ENCODE measurements around the gene RABAC1. TPM values are rescaled to one million over a fixed set of nuclear protein-coding genes. Genes with fewer than 3 reads are reported as not detected.

RABAC1 gene
- total and polyA plus RNA-seq, 2 of the 13 experiments (the other 11 are each of a cell fraction or from before 2014, with no cell fraction given): 37.4 to 74.0 TPM

DNA sequence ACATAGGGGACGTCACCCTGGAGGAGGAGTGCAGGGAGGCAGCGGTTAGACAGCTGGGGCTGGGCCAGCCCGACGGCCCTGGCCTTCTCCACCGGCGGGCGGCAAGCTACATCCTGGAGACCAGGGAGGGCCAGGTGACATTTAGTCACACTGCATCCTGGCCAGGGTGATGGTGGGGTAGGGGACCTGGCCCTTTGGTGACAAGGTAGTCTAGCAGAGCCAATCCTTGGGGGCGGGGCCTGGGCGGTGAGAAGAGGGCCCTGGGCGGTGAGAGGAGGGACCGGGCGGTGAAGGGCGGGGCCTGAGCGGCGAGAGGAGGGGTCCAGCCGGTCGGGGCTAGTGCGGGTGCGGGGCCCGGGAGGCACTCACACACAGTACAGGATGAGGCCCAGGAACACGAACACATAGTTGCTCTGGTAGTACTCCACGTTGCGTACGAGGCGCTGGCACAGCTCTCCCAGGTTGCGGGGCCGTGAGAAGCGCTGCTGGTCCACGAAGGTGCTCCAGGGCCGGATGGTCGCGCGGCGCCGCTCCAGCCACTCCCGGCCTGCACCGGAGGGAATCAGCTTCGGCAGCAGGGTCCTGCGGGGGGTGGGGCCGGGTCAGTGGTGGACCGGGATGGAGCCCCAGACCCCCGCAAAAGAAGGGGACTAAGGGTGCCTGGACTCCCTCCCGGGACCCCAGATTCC is 610 bp downstream of the RABAC1 start (continued):
- TF ChIP-seq, protein P1, sequence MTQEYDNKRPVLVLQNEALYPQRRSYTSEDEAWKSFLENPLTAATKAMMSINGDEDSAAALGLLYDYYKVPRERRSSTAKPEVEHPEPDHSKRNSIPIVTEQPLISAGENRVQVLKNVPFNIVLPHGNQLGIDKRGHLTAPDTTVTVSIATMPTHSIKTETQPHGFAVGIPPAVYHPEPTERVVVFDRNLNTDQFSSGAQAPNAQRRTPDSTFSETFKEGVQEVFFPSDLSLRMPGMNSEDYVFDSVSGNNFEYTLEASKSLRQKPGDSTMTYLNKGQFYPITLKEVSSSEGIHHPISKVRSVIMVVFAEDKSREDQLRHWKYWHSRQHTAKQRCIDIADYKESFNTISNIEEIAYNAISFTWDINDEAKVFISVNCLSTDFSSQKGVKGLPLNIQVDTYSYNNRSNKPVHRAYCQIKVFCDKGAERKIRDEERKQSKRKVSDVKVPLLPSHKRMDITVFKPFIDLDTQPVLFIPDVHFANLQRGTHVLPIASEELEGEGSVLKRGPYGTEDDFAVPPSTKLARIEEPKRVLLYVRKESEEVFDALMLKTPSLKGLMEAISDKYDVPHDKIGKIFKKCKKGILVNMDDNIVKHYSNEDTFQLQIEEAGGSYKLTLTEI (CRISPR knock-in tag; conservative IDR thresholded peaks at IDR 0.05): no peak
- no peak for TF ChIP-seq PRMT3 (CRISPR knock-in tag; IDR thresholded peaks at IDR 0.05; ENCODE audit: borderline replicate concordance, low read depth)
- 0 out of 2 replicates have a peak, but pooled peaks have one; percentile 10 for TF ChIP-seq ZNF276 (CRISPR knock-in tag; IDR thresholded peaks at IDR 0.05; ENCODE audit: low read depth)
- TF ChIP-seq MBD4 (IDR thresholded peaks at IDR 0.05; ENCODE audit: borderline replicate concordance, low read length): no peak
- TF ChIP-seq, protein P2, sequence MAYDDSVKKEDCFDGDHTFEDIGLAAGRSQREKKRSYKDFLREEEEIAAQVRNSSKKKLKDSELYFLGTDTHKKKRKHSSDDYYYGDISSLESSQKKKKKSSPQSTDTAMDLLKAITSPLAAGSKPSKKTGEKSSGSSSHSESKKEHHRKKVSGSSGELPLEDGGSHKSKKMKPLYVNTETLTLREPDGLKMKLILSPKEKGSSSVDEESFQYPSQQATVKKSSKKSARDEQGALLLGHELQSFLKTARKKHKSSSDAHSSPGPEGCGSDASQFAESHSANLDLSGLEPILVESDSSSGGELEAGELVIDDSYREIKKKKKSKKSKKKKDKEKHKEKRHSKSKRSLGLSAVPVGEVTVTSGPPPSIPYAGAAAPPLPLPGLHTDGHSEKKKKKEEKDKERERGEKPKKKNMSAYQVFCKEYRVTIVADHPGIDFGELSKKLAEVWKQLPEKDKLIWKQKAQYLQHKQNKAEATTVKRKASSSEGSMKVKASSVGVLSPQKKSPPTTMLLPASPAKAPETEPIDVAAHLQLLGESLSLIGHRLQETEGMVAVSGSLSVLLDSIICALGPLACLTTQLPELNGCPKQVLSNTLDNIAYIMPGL (CRISPR knock-in tag; IDR thresholded peaks at IDR 0.05; ENCODE audit: borderline replicate concordance in 1 of 2, low read depth in 1 of 2): no peak; a peak in 2 of 4 replicates
- peak; percentile 68; the same call in 1 of the 2 replicates for TF ChIP-seq ZNF234 (CRISPR knock-in tag; conservative IDR thresholded peaks at IDR 0.05)
- TF ChIP-seq GTF2F1 (IDR thresholded peaks at IDR 0.05; ENCODE audit: low read length): no peak
- no peak; the same call in none of the 2 replicates for TF ChIP-seq ZZZ3 (CRISPR knock-in tag; IDR thresholded peaks at IDR 0.05; ENCODE audit: borderline replicate concordance)
- TF ChIP-seq POGK (CRISPR knock-in tag; conservative IDR thresholded peaks at IDR 0.05): no peak
- TF ChIP-seq SNAPC2 (CRISPR knock-in tag; IDR thresholded peaks at IDR 0.05): no peak
- TF ChIP-seq KDM4B (CRISPR knock-in tag; IDR thresholded peaks at IDR 0.05): 0 out of 2 replicates have a peak, but pooled peaks have one; percentile 39
- 0 out of 2 replicates have a peak, but pooled peaks have one; percentile 17 for TF ChIP-seq RFXAP (CRISPR knock-in tag; IDR thresholded peaks at IDR 0.05; ENCODE audit: borderline replicate concordance)
- TF ChIP-seq ZNF138 (CRISPR knock-in tag; IDR thresholded peaks at IDR 0.05; ENCODE audit: low read depth): no peak
- 0 out of 2 replicates have a peak, but pooled peaks have one; percentile 49 for TF ChIP-seq ZNF468 (CRISPR knock-in tag; IDR thresholded peaks at IDR 0.05)
- no peak for TF ChIP-seq NCOA5 (CRISPR knock-in tag; IDR thresholded peaks at IDR 0.05)
- peak; percentile 59 for TF ChIP-seq ZNF687 (CRISPR knock-in tag; IDR thresholded peaks at IDR 0.05)
- no peak for TF ChIP-seq TEAD2 (CRISPR knock-in tag; IDR thresholded peaks at IDR 0.05)

All from HepG2 (cell line).